ENCODE results near the gene FAF1. TPM values are rescaled to one million over a fixed set of nuclear protein-coding genes. Genes with fewer than 3 reads are reported as not detected.

FAF1 gene
- total and polyA plus RNA-seq, 9 of the 15 experiments (the other 6 are each of a cell fraction or from before 2014, with no cell fraction given): 48.7 to 225 (median 118) TPM

DNA sequence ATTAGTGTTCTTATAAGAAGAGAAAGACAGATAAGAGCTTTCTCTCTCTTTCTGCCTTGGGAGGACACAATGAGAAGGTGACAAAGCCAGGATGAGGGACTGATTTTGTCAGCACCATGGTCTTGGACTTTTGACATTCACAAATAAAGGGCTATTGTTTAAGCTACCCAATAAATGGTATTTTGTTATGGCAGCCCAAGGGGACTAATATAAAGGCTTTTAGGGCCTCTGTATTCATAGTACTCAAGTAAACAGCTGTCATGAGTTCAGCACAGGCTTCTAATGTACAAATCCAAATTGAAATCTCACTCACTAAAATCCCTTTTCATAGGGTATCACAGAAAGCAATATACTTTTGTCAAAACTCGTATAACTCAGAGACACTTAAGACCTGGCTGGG is 242.7 kb downstream of the FAF1 start:
- Histone ChIP-seq H4K20me1 (replicated peaks; ENCODE audit: control insufficient read depth, insufficient read depth, low read length) (no peaks in the 10 kb centered on the region), H3K4me3 (no peak overlapping the region), H2AFZ (ENCODE audit: low read depth, low read length) (no peak overlapping the region), H3K36me3 (ENCODE audit: control insufficient read depth, insufficient read depth, low read length) (peaks cover 23% of the 10 kb centered on the region; the same call in 2 of the 3 replicates), H3K27me3 (ENCODE audit: control insufficient read depth in 2 of 2, insufficient read depth in 2 of 2, low read length in 2 of 2) (no peaks in the 10 kb centered on the region), H3K4me1 (replicated peaks in 1 of 2; ENCODE audit: control insufficient read depth in 2 of 2, insufficient read depth in 2 of 2, low read length in 2 of 2) (peaks cover 14 to 15% of the 10 kb centered on the region in 2 experiments; a peak in 4 of 5 replicates), H3K27ac (ENCODE audit: extremely low read depth, low read depth, low read length) (no peak overlapping the region), H3K9me1 (ENCODE audit: control insufficient read depth, insufficient read depth, low read length) (no peaks in the 10 kb centered on the region), H3K79me2 (ENCODE audit: control insufficient read depth, insufficient read depth, low read length) (peaks cover 10% of the 10 kb centered on the region; the same call in 1 of the 3 replicates), H3K9me3 (replicated peaks; ENCODE audit: control insufficient read depth, insufficient read depth, low read depth, low read length) (no peaks in the 10 kb centered on the region), H3K4me2 (ENCODE audit: insufficient read depth, low read length) (no peak overlapping the region), H3K9ac (ENCODE audit: insufficient read depth in 1 of 2, low read depth in 2 of 2, low read length in 2 of 2) (no peak overlapping the region)
- ChIA-PET CTCF (ENCODE audit: low intra/inter-chr PET ratio) (no interaction called here), POLR2A (interaction anchor here (0.6 kb wide), 1 partner anchor 21 kb away, joined by 3 read pairs; no protein-coding TSS in a partner anchor)
- intact Hi-C loops (cut with micrococcal nuclease): no loop called here
- WGBS (ENCODE audit: insufficient coverage, low coverage, missing lambda C conversion rate): 83% methylated on average over 1 of the region's 1 CpG
- no peak for DNase-seq (ENCODE audit: extremely low read depth in 1 of 4, low spot score in 3 of 4)
- TF ChIP-seq, protein P1, sequence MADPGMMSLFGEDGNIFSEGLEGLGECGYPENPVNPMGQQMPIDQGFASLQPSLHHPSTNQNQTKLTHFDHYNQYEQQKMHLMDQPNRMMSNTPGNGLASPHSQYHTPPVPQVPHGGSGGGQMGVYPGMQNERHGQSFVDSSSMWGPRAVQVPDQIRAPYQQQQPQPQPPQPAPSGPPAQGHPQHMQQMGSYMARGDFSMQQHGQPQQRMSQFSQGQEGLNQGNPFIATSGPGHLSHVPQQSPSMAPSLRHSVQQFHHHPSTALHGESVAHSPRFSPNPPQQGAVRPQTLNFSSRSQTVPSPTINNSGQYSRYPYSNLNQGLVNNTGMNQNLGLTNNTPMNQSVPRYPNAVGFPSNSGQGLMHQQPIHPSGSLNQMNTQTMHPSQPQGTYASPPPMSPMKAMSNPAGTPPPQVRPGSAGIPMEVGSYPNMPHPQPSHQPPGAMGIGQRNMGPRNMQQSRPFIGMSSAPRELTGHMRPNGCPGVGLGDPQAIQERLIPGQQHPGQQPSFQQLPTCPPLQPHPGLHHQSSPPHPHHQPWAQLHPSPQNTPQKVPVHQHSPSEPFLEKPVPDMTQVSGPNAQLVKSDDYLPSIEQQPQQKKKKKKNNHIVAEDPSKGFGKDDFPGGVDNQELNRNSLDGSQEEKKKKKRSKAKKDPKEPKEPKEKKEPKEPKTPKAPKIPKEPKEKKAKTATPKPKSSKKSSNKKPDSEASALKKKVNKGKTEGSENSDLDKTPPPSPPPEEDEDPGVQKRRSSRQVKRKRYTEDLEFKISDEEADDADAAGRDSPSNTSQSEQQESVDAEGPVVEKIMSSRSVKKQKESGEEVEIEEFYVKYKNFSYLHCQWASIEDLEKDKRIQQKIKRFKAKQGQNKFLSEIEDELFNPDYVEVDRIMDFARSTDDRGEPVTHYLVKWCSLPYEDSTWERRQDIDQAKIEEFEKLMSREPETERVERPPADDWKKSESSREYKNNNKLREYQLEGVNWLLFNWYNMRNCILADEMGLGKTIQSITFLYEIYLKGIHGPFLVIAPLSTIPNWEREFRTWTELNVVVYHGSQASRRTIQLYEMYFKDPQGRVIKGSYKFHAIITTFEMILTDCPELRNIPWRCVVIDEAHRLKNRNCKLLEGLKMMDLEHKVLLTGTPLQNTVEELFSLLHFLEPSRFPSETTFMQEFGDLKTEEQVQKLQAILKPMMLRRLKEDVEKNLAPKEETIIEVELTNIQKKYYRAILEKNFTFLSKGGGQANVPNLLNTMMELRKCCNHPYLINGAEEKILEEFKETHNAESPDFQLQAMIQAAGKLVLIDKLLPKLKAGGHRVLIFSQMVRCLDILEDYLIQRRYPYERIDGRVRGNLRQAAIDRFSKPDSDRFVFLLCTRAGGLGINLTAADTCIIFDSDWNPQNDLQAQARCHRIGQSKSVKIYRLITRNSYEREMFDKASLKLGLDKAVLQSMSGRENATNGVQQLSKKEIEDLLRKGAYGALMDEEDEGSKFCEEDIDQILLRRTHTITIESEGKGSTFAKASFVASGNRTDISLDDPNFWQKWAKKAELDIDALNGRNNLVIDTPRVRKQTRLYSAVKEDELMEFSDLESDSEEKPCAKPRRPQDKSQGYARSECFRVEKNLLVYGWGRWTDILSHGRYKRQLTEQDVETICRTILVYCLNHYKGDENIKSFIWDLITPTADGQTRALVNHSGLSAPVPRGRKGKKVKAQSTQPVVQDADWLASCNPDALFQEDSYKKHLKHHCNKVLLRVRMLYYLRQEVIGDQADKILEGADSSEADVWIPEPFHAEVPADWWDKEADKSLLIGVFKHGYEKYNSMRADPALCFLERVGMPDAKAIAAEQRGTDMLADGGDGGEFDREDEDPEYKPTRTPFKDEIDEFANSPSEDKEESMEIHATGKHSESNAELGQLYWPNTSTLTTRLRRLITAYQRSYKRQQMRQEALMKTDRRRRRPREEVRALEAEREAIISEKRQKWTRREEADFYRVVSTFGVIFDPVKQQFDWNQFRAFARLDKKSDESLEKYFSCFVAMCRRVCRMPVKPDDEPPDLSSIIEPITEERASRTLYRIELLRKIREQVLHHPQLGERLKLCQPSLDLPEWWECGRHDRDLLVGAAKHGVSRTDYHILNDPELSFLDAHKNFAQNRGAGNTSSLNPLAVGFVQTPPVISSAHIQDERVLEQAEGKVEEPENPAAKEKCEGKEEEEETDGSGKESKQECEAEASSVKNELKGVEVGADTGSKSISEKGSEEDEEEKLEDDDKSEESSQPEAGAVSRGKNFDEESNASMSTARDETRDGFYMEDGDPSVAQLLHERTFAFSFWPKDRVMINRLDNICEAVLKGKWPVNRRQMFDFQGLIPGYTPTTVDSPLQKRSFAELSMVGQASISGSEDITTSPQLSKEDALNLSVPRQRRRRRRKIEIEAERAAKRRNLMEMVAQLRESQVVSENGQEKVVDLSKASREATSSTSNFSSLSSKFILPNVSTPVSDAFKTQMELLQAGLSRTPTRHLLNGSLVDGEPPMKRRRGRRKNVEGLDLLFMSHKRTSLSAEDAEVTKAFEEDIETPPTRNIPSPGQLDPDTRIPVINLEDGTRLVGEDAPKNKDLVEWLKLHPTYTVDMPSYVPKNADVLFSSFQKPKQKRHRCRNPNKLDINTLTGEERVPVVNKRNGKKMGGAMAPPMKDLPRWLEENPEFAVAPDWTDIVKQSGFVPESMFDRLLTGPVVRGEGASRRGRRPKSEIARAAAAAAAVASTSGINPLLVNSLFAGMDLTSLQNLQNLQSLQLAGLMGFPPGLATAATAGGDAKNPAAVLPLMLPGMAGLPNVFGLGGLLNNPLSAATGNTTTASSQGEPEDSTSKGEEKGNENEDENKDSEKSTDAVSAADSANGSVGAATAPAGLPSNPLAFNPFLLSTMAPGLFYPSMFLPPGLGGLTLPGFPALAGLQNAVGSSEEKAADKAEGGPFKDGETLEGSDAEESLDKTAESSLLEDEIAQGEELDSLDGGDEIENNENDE (IDR thresholded peaks at IDR 0.05; ENCODE audit: low read depth, low read length): no peak
- TF ChIP-seq CEBPB (tag; IDR thresholded peaks at IDR 0.05): 0 out of 2 replicates have a peak, but pooled peaks have one; percentile 13
- TF ChIP-seq, protein P2, sequence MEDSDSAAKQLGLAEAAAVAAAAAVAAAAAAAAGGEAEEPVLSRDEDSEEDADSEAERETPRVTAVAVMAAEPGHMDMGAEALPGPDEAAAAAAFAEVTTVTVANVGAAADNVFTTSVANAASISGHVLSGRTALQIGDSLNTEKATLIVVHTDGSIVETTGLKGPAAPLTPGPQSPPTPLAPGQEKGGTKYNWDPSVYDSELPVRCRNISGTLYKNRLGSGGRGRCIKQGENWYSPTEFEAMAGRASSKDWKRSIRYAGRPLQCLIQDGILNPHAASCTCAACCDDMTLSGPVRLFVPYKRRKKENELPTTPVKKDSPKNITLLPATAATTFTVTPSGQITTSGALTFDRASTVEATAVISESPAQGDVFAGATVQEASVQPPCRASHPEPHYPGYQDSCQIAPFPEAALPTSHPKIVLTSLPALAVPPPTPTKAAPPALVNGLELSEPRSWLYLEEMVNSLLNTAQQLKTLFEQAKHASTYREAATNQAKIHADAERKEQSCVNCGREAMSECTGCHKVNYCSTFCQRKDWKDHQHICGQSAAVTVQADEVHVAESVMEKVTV (CRISPR knock-in tag; IDR thresholded peaks at IDR 0.05): no peak
- ATAC-seq: no peak
- no peak for FAIRE-seq
- in situ Hi-C loops (cut with MboI): no loop called here
- no TSS peak for BruUV-seq (replicated peaks)

Measured in K562 (cell line).